BJ (cell line): Measurements from ENCODE around the gene CHST11. TPM values are rescaled to one million over a fixed set of nuclear protein-coding genes. Genes with fewer than 3 reads are reported as not detected.
A peak's percentile ranks its signal among the peaks of the same experiment; 100 is the strongest.

Experiments
- CTCF ChIA-PET: fragments of 350-600 bp; formaldehyde crosslinking; extraction: SDS; loops from one replicate; lab custom pipeline; 2021; ENCODE audit warnings: antibody characterized with exemption, inconsistent platforms; lab: Yijun Ruan, JAX
- POLR2A ChIA-PET: fragments of 300-600 bp; sonication (Branson Sonifier 250); formaldehyde crosslinking; extraction: SDS; loops from one replicate; lab custom pipeline; 2021; ENCODE audit warnings: antibody characterized with exemption; lab: Charles Lee
- DNase-seq: peaks from one replicate; pipeline ENCODE4 v3.0.0-alpha.2; 2011; ENCODE audit warnings: low read depth
- H3K27me3 ChIP-seq: 2 replicates; pipeline ENCODE4 v1.6.0; 2011; ENCODE audit warnings: low read length; ENCODE audit not compliant: control insufficient read depth, insufficient read depth
- H3K36me3 ChIP-seq: 2 replicates; pipeline ENCODE4 v1.5.1; 2011; ENCODE audit warnings: low read length; ENCODE audit not compliant: control insufficient read depth, insufficient read depth
- H3K4me3 ChIP-seq: 2 replicates; pipeline ENCODE4 v1.5.1; 2011; ENCODE audit warnings: low read depth, mild to moderate bottlenecking, control low read depth, low read length
- CTCF ChIP-seq: IDR thresholded peaks from 2 replicates; pipeline ENCODE4 v1.5.1; 2011; ENCODE audit warnings: low read depth, mild to moderate bottlenecking, control low read depth, inconsistent platforms, low read length, moderate library complexity; ENCODE audit not compliant: insufficient read depth
- polyA plus RNA-seq: library from polyadenylated mRNA; depleted of rRNA; stranded (reverse); fragments of >200 nt; gene quantifications from 2 replicates; pipeline ENCODE4 v1.2.3, GENCODE V29; 2011

CHST11 gene
- polyA plus RNA-seq, 1 experiment, result 7.3 TPM

- CTCF ChIA-PET, result no interaction called here
Measured at GRCh38 chr12:104586351-104586919, 129.7 kb downstream of the CHST11 start.

GRCh38 chr12:104588047-104588920 lies 131.5 kb downstream of the CHST11 start:
- POLR2A ChIA-PET, result no interaction called here

More at GRCh38 chr12:104586351-104586919, 129.7 kb downstream of the CHST11 start:
- H3K27me3 ChIP-seq, result no peaks in the 10 kb centered on the region
- no peak for DNase-seq
- no peaks in the 10 kb centered on the region for H3K36me3 ChIP-seq
- H3K4me3 ChIP-seq, result no peak overlapping the region
- POLR2A ChIA-PET, result no interaction called here
- TF ChIP-seq CTCF, result no peak

GRCh38 chr12:104588921-104589590 lies 132.3 kb downstream of the CHST11 start:
- DNase-seq, result no peak
- H3K36me3 ChIP-seq, result no peaks in the 10 kb centered on the region
- no peak overlapping the region for H3K4me3 ChIP-seq
- H3K27me3 ChIP-seq, result no peaks in the 10 kb centered on the region
- POLR2A ChIA-PET, result no interaction called here
- CTCF ChIA-PET, result interaction anchor here (0.8 to 1.1 kb wide), 2 partner anchors 13 to 15 kb away, joined by 3 to 5 read pairs; no protein-coding TSS in a partner anchor
- TF ChIP-seq CTCF, result no peak

More at GRCh38 chr12:104588047-104588920, 131.5 kb downstream of the CHST11 start:
- CTCF ChIA-PET, result interaction anchor here (1.1 kb wide), 1 partner anchor 15 kb away, joined by 5 read pairs; no protein-coding TSS in a partner anchor
- Histone ChIP-seq H3K27me3 (no peaks in the 10 kb centered on the region), H3K36me3 (no peaks in the 10 kb centered on the region), H3K4me3 (no peak overlapping the region)
- DNase-seq, result peak; percentile 55
- no peak for TF ChIP-seq CTCF

GRCh38 chr12:104590022-104590421 lies 133.3 kb downstream of the CHST11 start:
- Histone ChIP-seq H3K36me3 (no peaks in the 10 kb centered on the region), H3K27me3 (no peaks in the 10 kb centered on the region), H3K4me3 (no peak overlapping the region)
- ChIA-PET CTCF (interaction anchor here (0.8 kb wide), 1 partner anchor 12 kb away, joined by 3 read pairs; no protein-coding TSS in a partner anchor), POLR2A (no interaction called here)
- DNase-seq, result no peak
- TF ChIP-seq CTCF, result no peak
